HG03159 (cell line): ENCODE measurements around the gene SPATA17.

Source experiments
- ATAC-seq: cut with Tn5 transposase; IDR thresholded peaks from one replicate; pipeline ENCODE4 v1.9.1; 2021; ENCODE audit warnings: mild to moderate bottlenecking, moderate library complexity; ENCODE audit not compliant: unreplicated experiment

The SPATA17 gene

GRCh38 chr1:217839161-217839560, 208.0 kb downstream of the SPATA17 start:
- ATAC-seq = no peak

- ATAC-seq = no peak
These were observed 215.6 kb downstream of the SPATA17 start for GRCh38 chr1:217846733-217847132.

- no peak for ATAC-seq
These were observed 216.5 kb downstream of the SPATA17 start for GRCh38 chr1:217847643-217848042.

GRCh38 chr1:217856342-217857034, 225.3 kb downstream of the SPATA17 start:
- ATAC-seq = no peak

- no peak for ATAC-seq
These were observed 225.9 kb downstream of the SPATA17 start for GRCh38 chr1:217857061-217857460.

DNA sequence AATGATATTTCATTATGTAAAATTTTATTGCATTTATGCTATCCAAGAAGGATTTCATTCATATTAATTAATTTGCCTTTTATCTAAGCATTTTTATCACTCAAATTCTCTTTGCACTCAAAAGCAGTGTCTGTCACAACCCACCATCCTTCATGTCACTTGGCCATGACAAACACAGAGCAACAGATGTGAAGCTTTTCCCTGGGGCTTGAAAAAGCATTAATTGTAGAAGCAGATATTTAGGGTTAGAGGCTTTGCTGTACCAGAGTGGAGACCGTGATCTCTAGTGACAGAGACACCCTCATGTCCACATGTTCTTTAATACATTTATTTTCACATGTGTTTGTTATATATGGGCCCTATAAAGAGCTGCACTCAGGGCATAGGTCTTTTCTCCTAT, 230.5 kb downstream of the SPATA17 start:
- no peak for ATAC-seq

GRCh38 chr1:217867446-217867995, 236.4 kb downstream of the SPATA17 start:
- ATAC-seq = no peak

- no peak for ATAC-seq
These were observed 240.8 kb downstream of the SPATA17 start for GRCh38 chr1:217871955-217872354.

DNA sequence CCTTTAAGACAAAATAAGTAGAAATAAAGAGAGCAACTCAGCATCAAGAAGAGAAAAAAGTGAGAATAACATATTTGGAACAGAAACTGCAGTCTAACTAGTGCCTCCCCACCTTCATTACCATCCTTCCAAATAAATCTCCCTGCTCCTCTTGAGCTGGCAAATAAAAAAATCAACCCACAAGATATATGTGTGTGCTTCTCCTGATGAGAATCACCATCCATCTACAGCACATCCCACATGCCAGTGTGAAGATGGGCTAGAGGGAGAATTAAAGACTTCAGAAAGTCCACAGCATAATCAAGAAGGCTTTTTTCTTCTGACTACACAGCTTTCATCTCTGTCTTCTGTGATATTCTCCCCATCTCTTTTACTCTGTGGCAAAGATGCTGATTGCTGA, 244.1 kb downstream of the SPATA17 start:
- no peak for ATAC-seq

- ATAC-seq = no peak
These were observed 245.3 kb downstream of the SPATA17 start for GRCh38 chr1:217876401-217876800.

GRCh38 chr1:217876896-217877295, 245.8 kb downstream of the SPATA17 start:
- ATAC-seq = no peak

GRCh38 chr1:217881131-217881543, 250.0 kb downstream of the SPATA17 start:
- no peak for ATAC-seq

DNA sequence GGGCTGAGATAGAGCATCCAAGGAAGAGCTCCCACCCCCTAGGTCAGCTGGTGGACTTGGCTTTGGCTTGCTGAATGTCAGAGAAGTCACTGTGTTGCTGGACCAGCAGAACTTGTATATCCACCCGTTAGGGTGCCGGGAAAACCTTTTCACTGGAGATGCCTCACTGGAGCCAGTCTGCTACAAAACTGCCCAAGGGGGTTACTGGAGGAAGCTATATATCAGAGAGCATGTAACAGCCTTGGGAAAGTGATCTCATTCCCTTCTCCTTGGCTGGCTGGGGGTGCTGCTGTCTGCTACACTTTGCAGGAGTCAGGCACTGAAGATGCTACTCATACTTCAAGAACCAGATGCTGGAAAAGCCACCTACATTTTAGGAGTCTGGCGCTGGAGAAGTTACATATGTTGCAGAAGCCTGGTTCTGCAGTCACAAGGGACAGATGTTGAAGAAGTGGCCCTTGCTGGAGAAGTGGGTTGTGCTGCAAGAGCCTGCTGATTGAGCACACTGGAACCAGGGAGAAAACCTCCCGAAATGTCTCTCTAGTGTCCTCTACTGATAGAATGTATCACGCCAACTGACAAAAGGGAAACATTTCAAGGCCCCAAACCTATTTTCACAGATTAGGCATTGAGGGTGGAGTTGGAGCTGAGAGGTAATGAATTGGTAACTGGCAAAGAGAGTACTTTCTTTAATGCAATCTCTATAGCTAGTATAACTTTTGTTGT, 250.6 kb downstream of the SPATA17 start:
- ATAC-seq = no peak

DNA sequence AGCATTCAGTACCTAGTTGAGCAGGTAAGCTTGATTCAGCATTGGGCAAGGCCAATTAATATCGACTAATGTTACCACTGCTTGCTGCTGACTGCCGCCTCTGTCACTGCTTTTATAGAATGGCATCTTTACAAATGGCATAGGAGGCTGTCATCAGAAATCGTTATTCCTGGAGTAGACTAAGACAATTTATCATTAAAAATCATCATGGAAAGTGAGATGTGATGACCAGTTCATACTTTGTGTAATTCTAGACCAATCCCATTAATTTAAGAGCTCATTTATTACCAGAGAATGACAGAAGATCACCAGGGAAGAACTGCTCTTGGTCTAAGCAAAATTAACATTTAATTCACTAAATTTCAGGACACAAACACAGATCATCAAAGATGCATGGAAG, 254.0 kb downstream of the SPATA17 start:
- no peak for ATAC-seq

DNA sequence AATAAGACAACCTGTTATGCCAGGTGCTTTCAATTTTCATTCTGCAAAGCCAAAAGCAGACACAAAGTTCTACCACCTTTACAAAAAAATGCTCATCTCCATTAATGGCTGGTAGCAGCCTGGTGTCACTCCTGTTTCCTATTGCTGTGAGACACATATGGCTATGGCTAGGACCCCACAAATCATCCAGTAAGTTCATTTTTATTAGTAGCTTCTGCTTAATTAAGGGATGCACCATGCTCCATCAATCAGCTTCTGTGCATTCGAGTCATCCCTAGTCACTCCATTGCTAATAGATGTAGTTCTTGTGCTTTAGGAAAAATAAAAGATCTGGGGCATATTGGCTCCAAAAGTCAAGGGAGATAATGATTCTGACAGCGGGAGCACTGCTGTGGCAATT, 257.2 kb downstream of the SPATA17 start:
- no peak for ATAC-seq

- ATAC-seq = no peak
These were observed 258.3 kb downstream of the SPATA17 start for GRCh38 chr1:217889401-217889800.

DNA sequence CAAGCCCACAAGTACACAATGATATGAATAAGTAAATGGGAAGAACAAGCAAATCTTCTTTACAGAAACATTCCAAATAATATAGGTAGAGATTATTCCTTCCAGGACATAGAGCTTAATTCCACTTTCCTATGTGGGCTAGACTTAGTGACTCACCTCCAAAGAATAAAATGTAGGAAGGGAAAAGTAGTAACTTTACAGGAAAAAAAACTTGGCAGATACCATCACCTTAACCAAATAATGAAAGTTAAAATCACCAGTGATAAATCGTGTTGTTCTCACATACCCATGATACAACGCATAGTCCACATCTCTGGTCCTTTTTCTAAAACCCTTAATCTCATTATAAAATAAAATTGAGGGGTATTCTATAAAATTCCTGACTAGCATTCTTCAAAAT, 260.8 kb downstream of the SPATA17 start:
- ATAC-seq = no peak

DNA sequence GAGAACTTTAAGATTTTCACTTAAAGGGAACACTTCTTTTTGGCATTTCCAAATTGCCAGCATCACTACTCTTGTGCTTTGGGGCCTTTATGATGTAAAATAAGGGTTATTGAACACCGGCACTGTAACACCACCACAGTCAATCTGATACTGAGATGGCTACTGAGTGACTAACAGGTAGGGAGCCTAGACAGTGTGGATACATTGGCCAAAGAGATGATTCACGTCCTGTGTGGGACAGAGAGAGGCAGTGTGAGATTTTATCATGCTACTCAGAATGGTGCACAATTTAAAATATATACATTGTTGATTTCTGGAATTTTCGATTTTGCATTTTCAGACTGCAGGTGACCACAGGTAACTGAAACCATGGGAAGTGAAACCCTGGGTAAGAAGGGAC, 261.6 kb downstream of the SPATA17 start:
- no peak for ATAC-seq

DNA sequence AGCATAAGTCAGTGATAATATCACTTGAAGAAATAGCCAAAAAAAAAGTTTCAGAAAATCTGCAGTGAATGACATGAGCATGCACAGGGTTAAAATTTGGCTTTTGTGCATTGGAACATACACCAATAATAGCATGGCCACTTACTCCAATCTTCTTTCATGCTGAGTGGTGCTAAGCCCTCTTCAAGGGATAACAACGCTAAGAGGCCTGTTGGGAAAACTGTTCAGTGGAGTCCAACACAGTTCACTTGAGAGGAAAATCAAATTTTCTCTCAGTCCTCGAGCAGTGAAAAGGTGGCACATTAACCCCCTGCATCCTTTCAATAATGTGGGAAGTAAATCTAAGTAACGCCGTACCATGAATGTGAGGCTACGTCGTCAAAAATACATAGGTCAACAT, 264.7 kb downstream of the SPATA17 start:
- ATAC-seq = no peak

DNA sequence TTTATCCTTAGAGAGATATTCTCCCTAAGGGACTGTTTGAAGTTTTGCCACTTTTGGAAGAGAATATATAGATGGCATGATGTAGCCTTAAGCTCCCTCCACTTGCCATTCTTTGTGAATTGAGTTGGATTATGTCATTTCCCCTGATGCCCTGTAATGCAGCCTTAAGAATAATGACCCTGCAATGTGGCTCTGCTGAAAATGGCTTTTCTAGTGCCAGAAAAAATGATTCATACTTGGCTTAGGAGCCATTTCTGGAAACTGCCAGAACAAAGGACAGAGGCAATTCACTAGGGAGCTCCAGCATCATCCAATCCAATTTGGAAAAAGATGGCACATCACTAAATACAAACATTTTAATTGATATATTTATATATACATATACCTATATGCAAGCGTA, 265.3 kb downstream of the SPATA17 start:
- no peak for ATAC-seq

DNA sequence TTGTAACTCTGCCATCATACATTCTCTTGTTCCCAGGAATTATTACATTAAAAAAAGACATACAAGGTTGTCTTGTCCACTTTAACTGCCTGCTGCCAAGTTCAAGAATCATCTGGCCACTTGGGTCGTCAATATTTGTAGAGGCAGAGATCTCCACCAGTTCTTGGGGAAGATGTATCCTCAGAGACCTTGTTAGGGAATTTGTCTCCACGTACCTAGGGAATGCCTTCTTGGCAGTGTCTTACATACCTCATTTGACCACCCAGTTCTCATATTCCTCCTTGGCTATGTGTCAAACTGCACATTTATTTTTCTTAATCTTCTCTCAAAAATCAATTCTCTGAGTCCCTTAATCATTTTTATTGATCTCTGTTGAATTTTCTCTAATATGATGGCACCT, 266.0 kb downstream of the SPATA17 start:
- ATAC-seq = no peak

DNA sequence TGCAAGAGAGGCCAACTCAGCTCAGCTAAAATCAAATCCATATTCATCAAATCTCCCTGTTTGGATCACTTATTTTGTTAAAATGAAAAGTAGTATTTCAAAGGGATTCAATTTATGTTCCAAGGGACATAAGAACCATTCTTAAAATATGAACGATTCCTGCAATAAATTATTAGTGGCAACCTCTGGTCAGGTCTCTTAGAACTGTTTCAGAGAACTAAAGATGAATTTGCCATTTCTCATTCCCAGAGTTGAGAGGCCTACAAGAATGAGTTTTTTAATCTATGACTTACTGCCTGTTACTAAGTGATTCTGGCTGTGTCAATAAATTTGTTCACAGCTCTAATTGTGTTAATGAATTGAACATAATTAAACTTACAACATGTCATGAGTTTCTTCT, 268.5 kb downstream of the SPATA17 start:
- ATAC-seq = no peak
